ENCODE data around the gene INSYN2B.

Gene INSYN2B

GRCh38 chr5:169933127-169933526 is 47.2 kb downstream of the INSYN2B start:
- no peak for DNase-seq (ENCODE audit: low spot score)

GRCh38 chr5:169923988-169924387 is 56.3 kb downstream of the INSYN2B start:
- DNase-seq (ENCODE audit: low spot score), result no peak

- no peak for DNase-seq (ENCODE audit: low spot score)
Measured at GRCh38 chr5:169922474-169922873, 57.8 kb downstream of the INSYN2B start.

GRCh38 chr5:169921949-169922348 is 58.3 kb downstream of the INSYN2B start:
- DNase-seq (ENCODE audit: low spot score), result no peak

- no peak for DNase-seq (ENCODE audit: low spot score)
Measured at GRCh38 chr5:169921384-169921783, 58.9 kb downstream of the INSYN2B start.

GRCh38 chr5:169920474-169920873 is 59.8 kb downstream of the INSYN2B start:
- no peak for DNase-seq (ENCODE audit: low spot score)

GRCh38 chr5:169918228-169918627 is 62.1 kb downstream of the INSYN2B start:
- no peak for DNase-seq (ENCODE audit: low spot score)

GRCh38 chr5:169917500-169917899 is 62.8 kb downstream of the INSYN2B start:
- no peak for DNase-seq (ENCODE audit: low spot score)

GRCh38 chr5:169914766-169915165 is 65.5 kb downstream of the INSYN2B start:
- peak; percentile 90 for DNase-seq (ENCODE audit: low spot score)

GRCh38 chr5:169913479-169913878 is 66.8 kb downstream of the INSYN2B start:
- no peak for DNase-seq (ENCODE audit: low spot score)

- DNase-seq (ENCODE audit: low spot score), result no peak
Measured at GRCh38 chr5:169911448-169912212, 68.7 kb downstream of the INSYN2B start.

GRCh38 chr5:169910393-169910792 is 69.9 kb downstream of the INSYN2B start:
- no peak for DNase-seq (ENCODE audit: low spot score)

- DNase-seq (ENCODE audit: low spot score), result peak; percentile 72
Measured at GRCh38 chr5:169909945-169910344, 70.3 kb downstream of the INSYN2B start.

GRCh38 chr5:169908864-169909263 is 71.4 kb downstream of the INSYN2B start:
- no peak for DNase-seq (ENCODE audit: low spot score)

- no peak for DNase-seq (ENCODE audit: low spot score)
Measured at GRCh38 chr5:169906745-169907649, 73.3 kb downstream of the INSYN2B start.

GRCh38 chr5:169905017-169905416 is 75.3 kb downstream of the INSYN2B start:
- DNase-seq (ENCODE audit: low spot score), result no peak

GRCh38 chr5:169904508-169904907 is 75.8 kb downstream of the INSYN2B start:
- DNase-seq (ENCODE audit: low spot score), result no peak

GRCh38 chr5:169904059-169904458 is 76.2 kb downstream of the INSYN2B start:
- no peak for DNase-seq (ENCODE audit: low spot score)

- no peak for DNase-seq (ENCODE audit: low spot score)
Measured at GRCh38 chr5:169901896-169902295, 78.4 kb downstream of the INSYN2B start.

GRCh38 chr5:169897481-169897880 is 82.8 kb downstream of the INSYN2B start:
- DNase-seq (ENCODE audit: low spot score), result no peak

- DNase-seq (ENCODE audit: low spot score), result peak; percentile 95
Measured at GRCh38 chr5:169895926-169896325, 84.4 kb downstream of the INSYN2B start.

- DNase-seq (ENCODE audit: low spot score), result no peak
Measured at GRCh38 chr5:169893571-169893970, 86.7 kb downstream of the INSYN2B start.

- DNase-seq (ENCODE audit: low spot score), result no peak
Measured at GRCh38 chr5:169893010-169893409, 87.3 kb downstream of the INSYN2B start.

Data from globus pallidus (tissue), 1 donor.